ENCODE results near the gene SRGAP1.

Gene SRGAP1

DNA sequence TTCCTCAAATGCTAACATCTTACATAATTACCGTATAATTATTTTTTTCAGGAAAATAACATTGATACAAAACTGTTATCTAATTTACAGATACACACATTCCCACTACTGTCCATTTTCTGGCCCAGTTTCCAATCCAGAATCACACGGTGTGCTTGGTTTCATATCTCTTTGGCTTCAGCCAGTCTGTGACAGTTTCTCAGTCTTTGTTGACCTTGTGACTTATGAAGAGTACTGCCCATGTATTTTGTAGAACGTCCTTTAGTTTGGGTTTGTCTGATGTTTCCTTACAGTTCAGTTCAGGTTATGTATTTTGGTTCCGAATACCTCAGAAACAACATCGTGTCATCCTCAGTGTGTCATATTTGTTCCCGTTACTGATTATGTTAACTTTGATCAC, 48.6 kb upstream of the SRGAP1 start (continued):
- TF ChIP-seq, protein P1, sequence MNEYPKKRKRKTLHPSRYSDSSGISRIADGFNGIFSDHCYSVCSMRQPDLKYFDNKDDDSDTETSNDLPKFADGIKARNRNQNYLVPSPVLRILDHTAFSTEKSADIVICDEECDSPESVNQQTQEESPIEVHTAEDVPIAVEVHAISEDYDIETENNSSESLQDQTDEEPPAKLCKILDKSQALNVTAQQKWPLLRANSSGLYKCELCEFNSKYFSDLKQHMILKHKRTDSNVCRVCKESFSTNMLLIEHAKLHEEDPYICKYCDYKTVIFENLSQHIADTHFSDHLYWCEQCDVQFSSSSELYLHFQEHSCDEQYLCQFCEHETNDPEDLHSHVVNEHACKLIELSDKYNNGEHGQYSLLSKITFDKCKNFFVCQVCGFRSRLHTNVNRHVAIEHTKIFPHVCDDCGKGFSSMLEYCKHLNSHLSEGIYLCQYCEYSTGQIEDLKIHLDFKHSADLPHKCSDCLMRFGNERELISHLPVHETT (tag by site-specific recombination; IDR thresholded peaks at IDR 0.05) = no peak
- TF ChIP-seq ZNF223 (tag by site-specific recombination; IDR thresholded peaks at IDR 0.05) (no peak), ZNF140 (tag by site-specific recombination; IDR thresholded peaks at IDR 0.05) (no peak), ZIC2 (tag by site-specific recombination; IDR thresholded peaks at IDR 0.05) (no peak)
- TF ChIP-seq, protein P2, sequence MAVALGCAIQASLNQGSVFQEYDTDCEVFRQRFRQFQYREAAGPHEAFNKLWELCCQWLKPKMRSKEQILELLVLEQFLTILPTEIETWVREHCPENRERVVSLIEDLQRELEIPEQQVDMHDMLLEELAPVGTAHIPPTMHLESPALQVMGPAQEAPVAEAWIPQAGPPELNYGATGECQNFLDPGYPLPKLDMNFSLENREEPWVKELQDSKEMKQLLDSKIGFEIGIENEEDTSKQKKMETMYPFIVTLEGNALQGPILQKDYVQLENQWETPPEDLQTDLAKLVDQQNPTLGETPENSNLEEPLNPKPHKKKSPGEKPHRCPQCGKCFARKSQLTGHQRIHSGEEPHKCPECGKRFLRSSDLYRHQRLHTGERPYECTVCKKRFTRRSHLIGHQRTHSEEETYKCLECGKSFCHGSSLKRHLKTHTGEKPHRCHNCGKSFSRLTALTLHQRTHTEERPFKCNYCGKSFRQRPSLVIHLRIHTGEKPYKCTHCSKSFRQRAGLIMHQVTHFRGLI (tag by site-specific recombination; IDR thresholded peaks at IDR 0.05) = no peak

DNA sequence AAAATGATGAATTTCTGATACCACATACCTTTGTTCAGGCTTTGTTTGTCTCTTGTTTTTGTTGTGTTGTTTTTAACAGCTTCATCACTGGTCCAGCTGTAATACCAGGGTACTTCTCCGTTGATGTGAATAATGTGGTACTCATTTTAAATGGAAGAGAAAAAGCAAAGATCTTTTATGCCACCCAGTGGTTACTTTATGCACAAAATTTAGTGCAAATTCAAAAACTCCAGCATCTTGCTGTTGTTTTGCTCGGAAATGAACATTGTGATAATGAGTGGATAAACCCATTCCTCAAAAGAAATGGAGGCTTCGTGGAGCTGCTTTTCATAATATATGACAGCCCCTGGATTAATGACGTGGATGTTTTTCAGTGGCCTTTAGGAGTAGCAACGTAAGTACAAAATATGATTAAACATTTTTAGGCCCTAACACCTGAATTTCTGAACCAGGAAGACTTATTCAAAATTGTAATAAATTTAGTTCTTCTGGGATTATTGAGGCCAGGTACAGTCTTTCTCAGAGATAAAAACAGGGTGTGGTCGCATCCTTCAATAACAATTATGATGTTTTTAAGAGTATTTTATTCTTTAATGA, 42.4 kb upstream of the SRGAP1 start:
- H3K9me3 ChIP-seq (ENCODE audit: control insufficient read depth, insufficient read depth, low read depth, low read length) = no peaks in the 10 kb centered on the region
- no peak overlapping the region for H3K4me3 ChIP-seq (ENCODE audit: low read depth, low read length)
- TF ChIP-seq, protein P3, sequence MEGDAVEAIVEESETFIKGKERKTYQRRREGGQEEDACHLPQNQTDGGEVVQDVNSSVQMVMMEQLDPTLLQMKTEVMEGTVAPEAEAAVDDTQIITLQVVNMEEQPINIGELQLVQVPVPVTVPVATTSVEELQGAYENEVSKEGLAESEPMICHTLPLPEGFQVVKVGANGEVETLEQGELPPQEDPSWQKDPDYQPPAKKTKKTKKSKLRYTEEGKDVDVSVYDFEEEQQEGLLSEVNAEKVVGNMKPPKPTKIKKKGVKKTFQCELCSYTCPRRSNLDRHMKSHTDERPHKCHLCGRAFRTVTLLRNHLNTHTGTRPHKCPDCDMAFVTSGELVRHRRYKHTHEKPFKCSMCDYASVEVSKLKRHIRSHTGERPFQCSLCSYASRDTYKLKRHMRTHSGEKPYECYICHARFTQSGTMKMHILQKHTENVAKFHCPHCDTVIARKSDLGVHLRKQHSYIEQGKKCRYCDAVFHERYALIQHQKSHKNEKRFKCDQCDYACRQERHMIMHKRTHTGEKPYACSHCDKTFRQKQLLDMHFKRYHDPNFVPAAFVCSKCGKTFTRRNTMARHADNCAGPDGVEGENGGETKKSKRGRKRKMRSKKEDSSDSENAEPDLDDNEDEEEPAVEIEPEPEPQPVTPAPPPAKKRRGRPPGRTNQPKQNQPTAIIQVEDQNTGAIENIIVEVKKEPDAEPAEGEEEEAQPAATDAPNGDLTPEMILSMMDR (tag by site-specific recombination; IDR thresholded peaks at IDR 0.05) = 0 out of 2 replicates have a peak, but pooled peaks have one; percentile 28
- TF ChIP-seq REPIN1 (tag by site-specific recombination; IDR thresholded peaks at IDR 0.05; ENCODE audit: low read depth) (no peak), RBAK (tag by site-specific recombination; IDR thresholded peaks at IDR 0.05) (no peak), ZNF37A (tag by site-specific recombination; IDR thresholded peaks at IDR 0.05) (no peak), ZNF132 (tag by site-specific recombination; IDR thresholded peaks at IDR 0.05; ENCODE audit: borderline replicate concordance) (no peak), ZXDB (tag by site-specific recombination; IDR thresholded peaks at IDR 0.05) (no peak), ZNF214 (tag by site-specific recombination; IDR thresholded peaks at IDR 0.05; ENCODE audit: borderline replicate concordance) (no peak), EGR2 (tag by site-specific recombination; IDR thresholded peaks at IDR 0.05; ENCODE audit: low read depth) (no peak), ZSCAN30 (tag by site-specific recombination; IDR thresholded peaks at IDR 0.05) (no peak), ZNF654 (tag by site-specific recombination; IDR thresholded peaks at IDR 0.05; ENCODE audit: low read depth) (peak; percentile 75), KLF7 (tag by site-specific recombination; IDR thresholded peaks at IDR 0.05; ENCODE audit: borderline replicate concordance) (no peak), ZEB2 (tag by site-specific recombination; IDR thresholded peaks at IDR 0.05) (no peak), BCL11A (tag by site-specific recombination; IDR thresholded peaks at IDR 0.05; ENCODE audit: low read depth) (no peak), ZNF501 (tag by site-specific recombination; IDR thresholded peaks at IDR 0.05) (no peak), ZFP3 (tag by site-specific recombination; IDR thresholded peaks at IDR 0.05; ENCODE audit: low read depth) (no peak)
- TF ChIP-seq, protein P4, sequence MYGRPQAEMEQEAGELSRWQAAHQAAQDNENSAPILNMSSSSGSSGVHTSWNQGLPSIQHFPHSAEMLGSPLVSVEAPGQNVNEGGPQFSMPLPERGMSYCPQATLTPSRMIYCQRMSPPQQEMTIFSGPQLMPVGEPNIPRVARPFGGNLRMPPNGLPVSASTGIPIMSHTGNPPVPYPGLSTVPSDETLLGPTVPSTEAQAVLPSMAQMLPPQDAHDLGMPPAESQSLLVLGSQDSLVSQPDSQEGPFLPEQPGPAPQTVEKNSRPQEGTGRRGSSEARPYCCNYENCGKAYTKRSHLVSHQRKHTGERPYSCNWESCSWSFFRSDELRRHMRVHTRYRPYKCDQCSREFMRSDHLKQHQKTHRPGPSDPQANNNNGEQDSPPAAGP (tag by site-specific recombination; IDR thresholded peaks at IDR 0.05) = no peak
- no peak overlapping the region for H3K27ac ChIP-seq (ENCODE audit: extremely low read depth, low read depth, low read length)
- peaks cover 0 to 17% of the 10 kb centered on the region in 2 experiments; a peak in 1 of 3 replicates for H3K36me3 ChIP-seq (ENCODE audit: control insufficient read depth in 2 of 2, insufficient read depth in 1 of 2, low read length in 2 of 2)
- ChIA-PET POLR2A (no interaction called here), CTCF (interaction anchor here (0.5 to 2.4 kb wide), 22 partner anchors 10 to 702 kb away, joined by 3 to 11 read pairs (median 4); no protein-coding TSS in a partner anchor)
- H3K4me1 ChIP-seq (ENCODE audit: control insufficient read depth, insufficient read depth, low read length) = no peaks in the 10 kb centered on the region
